NCI-H226 (cell line): Measurements from ENCODE around the gene RCL1.
"Not testable (repeated sequence)": the region's sequence is repeated elsewhere in the genome, so short reads cannot be mapped to it uniquely, and the experiment has no call there.

Experiments
- DNase-seq: peaks from one replicate; pipeline ENCODE4 v3.0.0-alpha.2; 2015

The RCL1 gene

GRCh38 chr9:4784403-4784802, 8.3 kb upstream of the RCL1 start:
- DNase-seq: no peak

- DNase-seq: no peak
Measured at GRCh38 chr9:4786599-4786998, 6.1 kb upstream of the RCL1 start.

- DNase-seq: no peak
Measured at GRCh38 chr9:4787876-4788275, 4.9 kb upstream of the RCL1 start.

- no peak for DNase-seq
Measured at GRCh38 chr9:4788703-4789102, 4.0 kb upstream of the RCL1 start.

- no peak for DNase-seq
Measured at GRCh38 chr9:4792054-4792571, 631 bp upstream of the RCL1 start.

- no peak for DNase-seq
Measured at GRCh38 chr9:4793459-4794395, 983 bp downstream of the RCL1 start.

- no peak for DNase-seq
Measured at GRCh38 chr9:4794691-4795090, 1.9 kb downstream of the RCL1 start.

GRCh38 chr9:4795108-4795507, 2.4 kb downstream of the RCL1 start:
- not testable (repeated sequence) for DNase-seq

GRCh38 chr9:4796530-4796929, 3.8 kb downstream of the RCL1 start:
- DNase-seq: no peak

- no peak for DNase-seq
Measured at GRCh38 chr9:4796988-4797853, 4.5 kb downstream of the RCL1 start.

- DNase-seq: no peak
Measured at GRCh38 chr9:4797854-4798150, 5.1 kb downstream of the RCL1 start.

- no peak for DNase-seq
Measured at GRCh38 chr9:4798281-4799032, 5.7 kb downstream of the RCL1 start.

- DNase-seq: no peak
Measured at GRCh38 chr9:4799033-4799430, 6.3 kb downstream of the RCL1 start.

- DNase-seq: no peak
Measured at GRCh38 chr9:4799775-4800174, 7.0 kb downstream of the RCL1 start.

GRCh38 chr9:4801156-4801555, 8.4 kb downstream of the RCL1 start:
- DNase-seq: no peak

GRCh38 chr9:4803670-4804530, 11.2 kb downstream of the RCL1 start:
- DNase-seq: no peak

GRCh38 chr9:4804531-4805016, 11.8 kb downstream of the RCL1 start:
- no peak for DNase-seq

- no peak for DNase-seq
Measured at GRCh38 chr9:4805191-4805918, 12.6 kb downstream of the RCL1 start.

- DNase-seq: no peak
Measured at GRCh38 chr9:4810565-4810964, 17.8 kb downstream of the RCL1 start.

- DNase-seq: no peak
Measured at GRCh38 chr9:4811824-4812223, 19.1 kb downstream of the RCL1 start.

GRCh38 chr9:4812858-4813257, 20.1 kb downstream of the RCL1 start:
- no peak for DNase-seq
